GM19438 (cell line): ENCODE results near the gene SELL.
"Not testable (repeated sequence)": the region's sequence is repeated elsewhere in the genome, so short reads cannot be mapped to it uniquely, and the experiment has no call there.

Experiments used
- ATAC-seq: cut with Tn5 transposase; IDR thresholded peaks from one replicate; pipeline ENCODE4 v1.9.1; 2021; ENCODE audit warnings: low read depth; ENCODE audit not compliant: unreplicated experiment

Gene SELL

DNA sequence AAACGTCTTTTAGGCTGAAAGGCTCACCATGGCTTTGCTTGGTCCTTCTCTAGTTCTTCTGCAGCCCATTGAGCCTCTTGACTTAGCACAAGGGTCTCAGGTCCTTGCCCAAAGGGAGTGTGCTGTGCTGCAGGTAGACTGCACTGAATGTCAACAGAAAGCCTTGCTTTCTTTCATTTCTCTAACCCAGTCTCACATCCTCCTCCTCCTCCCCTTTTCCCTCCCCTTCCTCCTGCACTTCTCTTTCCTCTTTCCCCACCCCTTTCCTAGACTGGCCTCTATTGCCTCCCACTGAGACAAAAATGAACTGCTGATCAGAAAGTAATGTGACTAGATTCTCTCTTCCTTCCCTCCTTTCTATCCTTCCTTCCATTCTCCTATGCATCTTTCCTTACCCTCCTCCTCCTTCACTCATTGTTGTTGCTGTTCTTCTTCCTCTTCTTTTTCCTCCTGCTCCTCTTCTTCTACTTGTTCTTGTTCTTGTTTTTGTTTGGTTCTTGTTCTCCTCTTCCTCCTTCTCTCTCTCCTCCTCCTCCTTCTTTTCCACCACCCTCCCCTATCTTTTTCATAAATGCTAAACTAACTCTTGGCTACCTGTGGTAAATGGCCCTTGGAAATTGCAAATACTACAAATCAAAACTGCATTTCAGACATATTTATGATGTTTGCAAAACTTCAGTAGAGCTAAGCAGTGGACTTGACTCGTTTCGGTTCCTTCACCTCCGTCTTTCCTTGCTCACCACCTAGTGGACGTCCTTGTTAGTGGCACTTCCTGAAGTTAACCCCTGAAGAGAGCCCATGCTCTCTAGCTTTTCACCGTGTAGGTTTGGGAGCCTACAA lies at the start of gene SELL:
TSS of gene SELL (minus strand) at position 152 of the 840 bp plus-strand sequence. CDS start at position 30, 122 bp downstream.
- ATAC-seq = peak; percentile 75

DNA sequence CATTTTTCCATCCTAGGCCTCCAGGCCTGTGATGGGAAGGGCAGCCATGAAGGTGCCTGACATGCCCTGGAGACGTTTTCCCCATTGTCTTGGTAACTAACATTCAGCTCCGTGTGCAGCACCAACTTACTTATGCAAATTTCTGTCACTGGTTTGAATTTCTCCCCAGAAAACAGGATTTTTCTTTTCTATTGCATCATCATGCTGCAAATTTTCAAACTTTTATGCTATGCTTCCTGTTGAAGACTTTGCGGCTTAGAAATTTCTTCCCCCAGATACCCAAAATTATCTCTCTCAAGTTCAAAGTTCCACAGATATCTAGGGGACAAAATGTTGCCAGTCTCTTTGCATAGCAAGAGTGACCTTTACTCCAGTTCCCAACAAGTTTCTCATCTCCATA lies 47.6 kb upstream of the SELL start:
- ATAC-seq = no peak

DNA sequence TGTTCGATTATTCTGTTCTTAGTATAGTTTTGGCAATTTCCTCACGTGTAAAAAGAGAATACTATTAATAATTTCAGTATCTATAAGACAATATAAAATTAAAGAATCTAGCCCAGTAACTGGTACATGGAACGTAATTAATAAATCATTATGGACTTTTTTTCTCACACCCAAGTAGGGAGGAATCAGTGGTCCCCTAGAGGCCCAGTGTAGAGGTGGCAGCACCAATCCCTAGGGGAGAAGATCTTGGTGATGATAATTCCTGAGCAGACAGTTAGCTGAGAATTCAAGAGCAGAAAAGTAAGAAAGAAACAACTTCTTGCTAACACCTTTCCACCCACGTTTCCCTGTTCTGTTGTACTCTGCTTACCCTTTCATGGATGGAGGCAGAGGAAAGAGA lies 42.1 kb upstream of the SELL start:
- ATAC-seq = no peak

DNA sequence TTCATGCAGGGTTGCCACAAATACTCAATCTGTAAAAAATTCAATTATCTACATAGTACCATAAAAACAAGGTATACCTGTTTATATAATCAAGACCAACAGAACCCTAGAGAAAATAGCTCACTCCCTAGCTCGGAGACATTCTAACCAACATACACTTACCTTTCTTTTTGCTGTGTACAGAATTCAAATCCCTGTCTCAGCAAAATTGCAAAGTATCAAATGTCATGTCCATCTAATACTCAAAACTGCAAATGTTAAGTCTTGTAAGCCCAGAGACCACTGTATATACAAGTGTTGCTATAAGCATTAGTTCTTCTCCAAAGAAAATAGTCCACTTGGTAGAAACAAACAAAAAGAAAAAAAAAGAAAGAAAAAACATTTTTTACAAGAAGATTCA lies 38.6 kb upstream of the SELL start:
- ATAC-seq = no peak

DNA sequence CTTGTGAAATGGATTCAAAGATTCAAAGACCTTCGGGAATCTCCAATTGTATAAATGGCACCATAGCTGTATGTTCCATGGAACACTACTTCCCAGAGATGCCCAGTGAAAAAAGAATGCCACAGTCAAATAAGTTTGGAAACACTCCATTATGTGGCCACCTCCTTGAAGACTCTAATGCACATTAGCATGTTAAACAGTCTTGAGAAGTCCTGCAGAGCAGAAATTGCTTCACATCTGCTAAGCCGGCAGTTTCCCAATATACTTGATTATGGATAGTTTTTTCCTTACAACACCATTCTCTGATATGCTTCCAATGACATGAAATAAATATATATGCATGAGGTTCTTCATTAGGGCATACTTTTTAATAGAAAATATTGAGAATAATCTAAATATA lies 35.1 kb upstream of the SELL start:
- ATAC-seq = no peak

DNA sequence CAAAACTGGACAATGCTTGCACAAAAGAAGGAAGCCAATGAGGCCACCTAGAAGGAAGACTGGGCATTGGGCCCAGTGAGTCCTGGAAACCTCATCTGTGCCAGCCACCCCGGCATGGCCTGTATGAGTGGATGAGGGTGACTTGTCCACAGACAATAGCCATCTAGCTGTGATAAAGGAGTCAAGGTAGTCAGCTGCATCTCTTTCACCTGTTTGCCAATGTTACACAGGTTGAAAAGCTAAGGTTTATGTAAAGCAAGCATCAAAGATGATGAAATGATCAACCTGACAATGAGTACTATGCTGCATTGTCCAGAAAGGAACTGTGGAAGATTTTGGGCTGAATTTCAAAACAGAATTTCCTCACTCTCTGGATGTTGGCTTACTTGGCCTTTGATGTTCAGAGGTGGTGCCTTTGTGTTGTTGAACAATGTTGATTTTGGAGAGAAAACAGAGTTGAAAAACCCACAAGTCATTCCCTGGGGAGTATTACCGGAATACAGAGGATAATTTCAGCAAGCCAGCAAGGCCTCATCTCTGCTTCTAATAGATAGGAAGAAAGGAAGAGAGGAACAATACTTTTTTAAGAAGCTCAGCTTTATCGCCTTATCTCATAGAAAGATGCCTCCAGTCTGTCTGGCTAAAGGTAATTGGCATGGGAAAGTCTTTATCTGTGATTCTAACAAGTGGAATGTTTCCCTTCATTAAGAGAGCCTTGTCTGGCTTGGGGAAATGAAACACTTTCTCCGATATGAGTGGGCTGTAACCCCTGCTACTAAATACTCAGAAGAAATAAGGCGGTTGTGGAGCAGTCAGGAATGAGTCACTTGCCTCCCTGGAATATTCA lies 33.8 kb upstream of the SELL start:
- ATAC-seq = no peak

DNA sequence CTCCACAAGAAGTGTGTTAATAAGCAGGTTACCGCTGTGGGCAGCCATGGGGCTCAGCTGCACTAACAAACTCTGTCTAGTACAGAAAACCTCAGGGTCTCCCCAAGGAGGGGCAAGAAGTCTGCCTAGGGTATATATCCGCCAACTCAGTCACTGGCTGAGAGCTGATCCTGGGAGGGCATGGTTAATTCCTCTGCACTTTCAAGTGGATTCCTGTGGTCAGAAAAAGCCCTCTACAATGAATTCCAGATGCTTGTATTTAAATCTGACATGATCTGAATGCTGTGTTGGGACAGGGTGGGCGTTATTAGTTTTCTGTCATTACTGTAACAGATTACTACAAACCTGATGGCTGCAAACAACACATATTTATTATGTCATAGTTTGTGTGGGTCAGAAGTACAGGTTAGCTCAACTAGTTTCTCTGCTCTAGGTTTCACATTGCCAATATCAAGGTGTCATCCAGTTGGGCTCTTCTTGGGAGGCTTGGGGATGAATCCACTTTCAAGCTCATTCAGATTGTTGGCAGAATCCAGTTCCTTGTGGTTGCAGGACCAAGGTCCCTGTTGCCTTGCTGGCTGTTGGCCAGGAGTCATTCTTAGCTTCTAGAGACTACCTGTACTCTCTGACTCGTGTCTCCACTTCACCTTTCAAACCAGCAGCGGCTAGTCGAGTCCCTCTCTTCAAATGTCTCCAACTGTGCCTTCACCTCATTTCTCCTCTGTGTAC lies 30.4 kb upstream of the SELL start:
- no peak for ATAC-seq

DNA sequence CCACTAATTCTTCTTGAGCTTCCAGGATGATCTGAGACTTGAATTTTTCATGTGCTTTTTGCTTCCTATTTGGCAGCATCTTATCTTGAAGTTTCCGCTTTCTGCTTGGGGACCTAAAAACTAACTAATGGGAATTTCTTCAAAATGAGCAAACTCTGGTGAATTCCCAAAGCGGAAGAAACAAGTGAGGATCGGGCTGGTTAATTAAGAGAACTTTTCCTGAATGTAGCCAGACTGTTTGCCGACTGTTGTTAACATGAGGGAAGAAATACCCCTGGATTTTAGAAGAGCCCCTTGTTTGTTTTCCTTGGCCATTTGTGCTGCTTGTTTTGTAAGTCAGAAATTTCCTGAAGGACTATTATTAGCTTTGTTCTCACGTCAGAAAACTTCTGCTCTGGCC lies 28.6 kb upstream of the SELL start:
- no peak for ATAC-seq

DNA sequence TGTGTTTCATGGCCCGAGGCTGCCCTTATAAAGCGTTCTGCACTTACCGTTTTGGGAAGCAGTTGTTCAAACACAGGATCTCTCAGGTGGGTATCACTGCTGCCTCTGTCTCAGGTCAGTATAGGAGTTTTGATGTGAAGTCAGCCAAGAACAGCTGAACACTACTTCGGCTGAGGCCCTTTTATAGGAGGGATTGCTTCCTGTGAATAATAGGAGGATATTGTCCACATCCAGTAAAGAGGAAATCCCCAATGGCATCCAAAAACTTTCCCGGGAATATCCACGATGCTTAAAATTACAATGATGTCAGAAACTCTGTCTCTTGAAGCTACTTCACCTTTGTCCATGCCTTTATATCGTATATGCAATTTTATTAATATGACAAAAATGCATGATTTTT lies 22.5 kb upstream of the SELL start, which contains the start of gene SELE:
TSS of gene SELE (minus strand) at position 156 of the 400 bp plus-strand sequence. CDS start 467 bp downstream, outside the sequence.
- ATAC-seq = no peak

DNA sequence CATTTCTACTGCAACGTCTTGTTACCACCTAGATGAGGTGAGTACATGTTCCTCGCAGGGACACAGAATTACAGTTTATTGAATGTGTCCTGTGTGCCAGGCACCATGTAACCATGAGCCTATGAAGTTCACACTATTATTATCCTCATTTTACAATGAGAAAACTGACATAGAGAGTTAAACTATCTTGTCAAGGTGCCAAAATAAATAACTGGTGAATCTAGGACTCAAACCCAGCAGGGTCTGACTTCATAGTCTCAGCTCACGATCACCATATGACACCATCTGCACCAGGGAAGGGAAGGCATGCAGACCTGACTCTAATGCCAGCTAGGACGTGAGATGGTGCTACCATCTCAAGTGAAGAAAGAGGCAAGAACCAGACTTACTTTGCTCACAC lies 20.0 kb upstream of the SELL start:
- ATAC-seq = no peak

DNA sequence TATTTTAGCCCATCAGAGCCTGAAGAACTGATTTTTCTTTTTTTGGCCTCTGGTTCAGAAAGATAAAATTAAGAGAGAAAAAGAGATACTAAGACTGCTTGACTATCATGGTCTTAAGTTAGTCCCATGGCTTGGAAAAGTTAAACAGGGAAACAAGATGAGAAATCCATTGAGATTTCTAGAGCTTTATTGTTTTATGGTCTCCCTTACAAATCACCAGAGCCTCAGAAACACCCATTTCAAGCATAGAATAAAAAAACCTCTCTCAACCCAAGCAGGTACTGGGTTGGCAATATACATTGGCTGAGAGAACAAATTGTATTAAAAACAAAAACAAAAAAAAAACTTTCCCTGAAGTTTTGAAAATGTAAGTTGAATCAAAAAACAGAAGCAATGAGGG lies 18.6 kb upstream of the SELL start:
- ATAC-seq = no peak

DNA sequence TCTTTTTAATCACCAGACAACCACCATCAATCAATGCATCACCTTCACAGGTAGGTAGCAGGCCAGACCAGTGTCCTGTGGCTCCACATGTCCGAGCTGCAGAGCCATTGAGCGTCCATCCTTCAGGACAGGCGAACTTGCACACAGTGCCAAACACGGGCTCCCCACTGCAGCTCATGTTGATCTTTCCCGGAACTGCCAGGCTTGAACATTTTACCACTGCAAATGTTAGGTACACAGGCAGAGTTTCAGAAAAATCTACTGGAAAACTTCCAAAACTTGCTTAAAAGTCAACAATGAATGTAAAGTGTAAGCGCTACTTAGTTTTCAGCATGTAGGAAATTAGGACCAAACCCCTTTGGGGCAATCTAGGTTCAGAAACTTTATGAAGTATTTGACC lies 15.9 kb upstream of the SELL start:
- ATAC-seq = no peak

DNA sequence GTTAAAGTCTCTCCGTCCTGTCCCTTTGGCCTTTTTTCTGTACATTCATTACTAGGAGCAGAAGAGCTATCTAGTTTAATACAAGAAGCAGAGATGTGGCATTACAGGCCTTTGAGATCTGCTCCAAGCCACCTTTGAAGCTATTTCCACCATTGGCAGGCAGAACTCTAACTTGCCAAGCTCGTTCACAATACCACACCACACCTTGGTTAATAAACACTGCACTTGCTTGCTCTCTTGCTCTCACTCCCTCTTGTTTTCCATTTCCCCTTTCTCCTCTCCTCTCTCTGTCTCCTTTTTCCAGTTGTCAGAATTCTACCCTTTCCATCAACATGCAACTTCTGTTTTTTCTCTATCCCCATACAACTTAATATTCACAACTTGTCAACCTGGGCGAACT lies 15.4 kb upstream of the SELL start:
- ATAC-seq = no peak

DNA sequence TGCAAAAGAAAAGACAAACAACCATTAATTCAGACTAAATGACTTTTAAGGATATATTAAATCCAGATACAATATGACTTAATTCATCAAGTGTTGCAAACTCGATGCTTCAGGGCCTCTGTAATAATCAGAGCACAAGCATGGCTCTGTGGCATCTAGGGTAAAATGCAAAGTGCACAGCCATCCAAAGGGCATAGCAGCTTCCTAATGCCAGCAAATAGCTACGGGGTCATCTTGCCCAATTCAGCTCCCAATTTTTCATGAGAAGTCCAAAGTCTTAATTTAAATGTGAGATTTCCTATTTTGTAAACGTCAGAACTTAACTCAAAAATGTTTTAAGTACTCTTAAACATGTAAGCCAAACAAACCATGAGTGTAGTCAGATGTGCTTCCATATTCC lies 14.5 kb upstream of the SELL start:
- ATAC-seq = no peak

DNA sequence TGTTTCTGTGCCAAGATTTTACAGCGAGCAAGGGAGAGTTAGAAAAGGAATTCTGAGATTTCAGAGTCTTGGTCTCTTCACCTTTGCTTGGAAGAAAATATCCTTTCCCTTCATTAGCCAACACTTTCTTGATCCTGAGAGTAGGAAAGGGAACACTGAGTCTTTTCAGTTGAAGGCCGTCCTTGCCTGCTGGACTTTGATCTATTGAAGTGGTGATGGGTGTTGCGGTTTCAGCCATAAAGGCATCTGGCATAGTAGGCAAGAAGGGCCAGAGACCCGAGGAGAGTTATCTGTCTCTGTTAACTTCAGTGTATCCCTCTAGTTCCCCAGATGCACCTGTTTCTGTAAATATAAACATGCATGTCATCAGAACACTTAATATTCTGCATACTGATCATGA lies 12.7 kb upstream of the SELL start:
- ATAC-seq = no peak

DNA sequence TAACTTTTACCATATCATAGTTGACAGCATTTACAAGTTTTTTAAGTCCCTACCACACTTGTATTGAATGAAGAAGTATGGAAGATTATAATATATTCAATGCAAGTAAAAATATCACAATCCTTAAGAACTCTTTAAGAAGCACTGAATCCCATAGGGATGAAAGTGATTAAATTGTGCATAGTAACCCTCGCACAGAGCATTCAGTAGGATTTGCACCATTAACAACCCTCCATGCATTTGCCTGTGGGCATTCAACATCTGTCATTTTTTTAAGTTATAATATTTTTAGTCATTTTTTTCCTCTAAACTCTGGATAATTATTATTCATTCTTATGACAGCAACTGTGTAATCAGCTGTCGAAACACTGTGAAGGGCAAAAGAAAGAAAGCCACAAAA lies 12.3 kb upstream of the SELL start:
- ATAC-seq = no peak

DNA sequence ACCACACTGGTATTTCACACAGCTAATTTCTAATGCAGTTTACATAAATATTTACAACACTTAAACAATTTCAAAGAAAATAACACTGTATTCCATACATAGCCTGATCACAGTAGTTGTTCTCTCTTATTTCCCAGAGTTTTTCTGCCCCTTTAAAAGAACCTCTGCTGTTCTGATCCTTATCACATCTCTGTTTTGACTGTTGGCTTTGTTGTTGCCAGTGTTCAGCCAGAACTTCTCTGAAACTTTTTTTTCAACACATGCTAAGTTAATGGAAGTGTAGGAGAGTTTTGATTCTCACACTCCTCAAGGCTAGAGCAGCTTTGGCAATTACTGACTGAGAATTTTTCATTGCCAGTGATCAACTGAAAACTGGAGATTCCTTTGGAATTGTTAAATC lies 11.4 kb upstream of the SELL start:
- ATAC-seq = no peak

DNA sequence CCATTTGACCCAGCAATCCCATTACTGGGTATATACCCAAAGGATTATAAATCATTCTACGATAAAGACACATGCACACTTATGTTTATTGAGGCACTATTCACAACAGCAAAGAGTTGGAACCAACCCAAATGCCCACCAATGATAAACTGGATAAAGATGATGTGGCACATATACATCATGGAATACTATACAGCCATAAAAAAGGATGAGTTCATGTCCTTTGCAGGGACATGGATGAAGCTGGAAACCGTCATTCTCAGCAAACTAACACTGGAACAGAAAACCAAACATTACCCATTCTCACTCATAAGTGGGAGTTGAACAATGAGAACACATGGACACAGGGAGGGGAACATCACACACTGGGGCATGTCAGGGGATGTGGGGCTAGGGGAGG lies 3.7 kb upstream of the SELL start:
- not testable (repeated sequence) for ATAC-seq

DNA sequence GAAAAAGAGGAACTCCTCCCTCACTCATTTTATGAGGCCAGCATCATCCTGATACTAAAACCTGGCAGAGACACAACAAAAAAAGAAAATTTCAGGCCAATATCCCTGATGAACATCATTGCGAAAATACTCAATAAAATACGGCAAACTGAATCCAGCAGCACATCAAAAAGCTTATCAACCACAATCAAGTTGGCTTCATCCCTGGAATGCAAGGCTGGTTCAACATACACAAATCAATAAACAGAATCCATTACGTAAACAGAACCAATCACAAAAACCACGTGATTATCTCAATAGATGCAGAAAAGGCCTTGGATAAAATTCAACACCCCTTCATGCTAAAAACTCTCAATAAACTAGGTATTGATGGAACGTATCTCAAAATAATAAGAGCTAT lies 1.7 kb upstream of the SELL start:
- ATAC-seq = not testable (repeated sequence)

DNA sequence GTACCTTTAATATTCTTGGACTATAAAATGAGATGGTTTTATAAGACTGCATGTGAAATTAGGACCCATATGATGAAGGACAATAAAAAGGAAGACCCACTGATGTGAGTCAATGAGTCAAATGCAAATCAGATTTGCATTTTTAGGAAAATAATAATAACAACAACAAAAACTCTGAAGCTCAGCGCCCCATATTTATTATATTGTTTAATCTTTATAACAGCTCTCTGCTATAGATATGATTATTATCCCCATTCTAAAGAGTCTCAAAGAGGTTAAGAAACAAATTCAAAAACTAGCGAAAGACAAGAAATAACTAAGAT lies 850 bp upstream of the SELL start:
- no peak for ATAC-seq

DNA sequence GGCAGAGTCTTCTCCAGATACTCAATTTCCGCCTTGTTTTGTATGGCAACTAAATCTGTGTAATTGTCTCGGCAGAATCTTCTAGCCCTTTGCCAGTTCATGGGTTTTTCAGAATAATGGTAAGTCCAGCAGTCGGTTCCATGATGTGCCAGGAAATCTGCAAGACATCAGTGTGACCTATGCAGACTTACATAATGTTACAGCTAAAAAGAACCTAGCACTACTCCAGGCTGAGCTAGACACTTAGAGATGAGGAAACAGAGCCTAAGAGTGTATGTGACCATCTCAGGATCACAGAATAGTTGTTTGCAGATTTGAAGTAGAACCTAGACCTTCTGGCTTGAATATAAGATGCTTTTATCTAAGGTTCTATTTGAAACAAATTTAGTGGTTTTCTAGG lies 2.8 kb downstream of the SELL start:
- ATAC-seq = no peak
